RWPE2 (cell line): ENCODE data around the gene CGGBP1.
"Not testable (repeated sequence)": the region's sequence is repeated elsewhere in the genome, so short reads cannot be mapped to it uniquely, and the experiment has no call there.

Experiments
- ATAC-seq: fragments of 200-7000 bp; cut with Tn5 transposase; 3 replicates; pipeline ENCODE4 v1.9.1; 2021; ENCODE audit warnings: low read depth
- DNase-seq: peaks from one replicate; pipeline ENCODE4 v3.0.0-alpha.2; 2020; ENCODE audit warnings: low spot score
- H3K27ac ChIP-seq: fragments of 450-650 bp; 2 replicates; pipeline ENCODE4 v1.5.1; 2017; ENCODE audit warnings: mild to moderate bottlenecking; ENCODE audit not compliant: poor library complexity, severe bottlenecking
- H3K27me3 ChIP-seq: fragments of 250-450 bp; sonication (Bioruptor Pico); 2 replicates; pipeline ENCODE4 v1.5.1; 2021; ENCODE audit warnings: mild to moderate bottlenecking, moderate library complexity; ENCODE audit not compliant: insufficient read depth, poor library complexity, severe bottlenecking
- H3K36me3 ChIP-seq: fragments of 250-450 bp; sonication (Bioruptor Pico); 2 replicates; pipeline ENCODE4 v1.5.1; 2020; ENCODE audit warnings: low read depth, mild to moderate bottlenecking, moderate library complexity
- H3K4me1 ChIP-seq: fragments of 250-450 bp; sonication (Bioruptor Pico); 2 replicates; pipeline ENCODE4 v1.5.1; 2021; ENCODE audit warnings: mild to moderate bottlenecking, moderate library complexity; ENCODE audit not compliant: insufficient read depth, poor library complexity, severe bottlenecking
- H3K4me3 ChIP-seq: fragments of 250-450 bp; sonication (Bioruptor Pico); 2 replicates; pipeline ENCODE4 v1.5.1; 2021; ENCODE audit warnings: mild to moderate bottlenecking, moderate library complexity; ENCODE audit not compliant: severe bottlenecking
- H3K9me3 ChIP-seq: fragments of 250-450 bp; sonication (Bioruptor Pico); 2 replicates; pipeline ENCODE4 v1.5.1; 2021; ENCODE audit warnings: mild to moderate bottlenecking, moderate library complexity; ENCODE audit not compliant: severe bottlenecking
- TF ChIP-seq, protein P1 (sequence below): fragments of 450-650 bp; IDR thresholded peaks from one replicate; pipeline ENCODE4 v1.5.1; 2017; ENCODE audit warnings: mild to moderate bottlenecking, moderate library complexity; ENCODE audit not compliant: poor library complexity, severe bottlenecking

Gene CGGBP1

GRCh38 chr3:88019024-88019423 lies 39.8 kb downstream of the CGGBP1 start:
- H3K27me3 ChIP-seq, result no peaks in the 10 kb centered on the region
- H3K9me3 ChIP-seq, result no peaks in the 10 kb centered on the region
- DNase-seq (no peak), ATAC-seq (no peak)
- H3K4me3 ChIP-seq, result no peak overlapping the region
- TF ChIP-seq, protein P1, sequence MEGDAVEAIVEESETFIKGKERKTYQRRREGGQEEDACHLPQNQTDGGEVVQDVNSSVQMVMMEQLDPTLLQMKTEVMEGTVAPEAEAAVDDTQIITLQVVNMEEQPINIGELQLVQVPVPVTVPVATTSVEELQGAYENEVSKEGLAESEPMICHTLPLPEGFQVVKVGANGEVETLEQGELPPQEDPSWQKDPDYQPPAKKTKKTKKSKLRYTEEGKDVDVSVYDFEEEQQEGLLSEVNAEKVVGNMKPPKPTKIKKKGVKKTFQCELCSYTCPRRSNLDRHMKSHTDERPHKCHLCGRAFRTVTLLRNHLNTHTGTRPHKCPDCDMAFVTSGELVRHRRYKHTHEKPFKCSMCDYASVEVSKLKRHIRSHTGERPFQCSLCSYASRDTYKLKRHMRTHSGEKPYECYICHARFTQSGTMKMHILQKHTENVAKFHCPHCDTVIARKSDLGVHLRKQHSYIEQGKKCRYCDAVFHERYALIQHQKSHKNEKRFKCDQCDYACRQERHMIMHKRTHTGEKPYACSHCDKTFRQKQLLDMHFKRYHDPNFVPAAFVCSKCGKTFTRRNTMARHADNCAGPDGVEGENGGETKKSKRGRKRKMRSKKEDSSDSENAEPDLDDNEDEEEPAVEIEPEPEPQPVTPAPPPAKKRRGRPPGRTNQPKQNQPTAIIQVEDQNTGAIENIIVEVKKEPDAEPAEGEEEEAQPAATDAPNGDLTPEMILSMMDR, result no peak
- no peak overlapping the region for H3K27ac ChIP-seq
- H3K36me3 ChIP-seq, result no peaks in the 10 kb centered on the region
- H3K4me1 ChIP-seq, result no peaks in the 10 kb centered on the region

DNA sequence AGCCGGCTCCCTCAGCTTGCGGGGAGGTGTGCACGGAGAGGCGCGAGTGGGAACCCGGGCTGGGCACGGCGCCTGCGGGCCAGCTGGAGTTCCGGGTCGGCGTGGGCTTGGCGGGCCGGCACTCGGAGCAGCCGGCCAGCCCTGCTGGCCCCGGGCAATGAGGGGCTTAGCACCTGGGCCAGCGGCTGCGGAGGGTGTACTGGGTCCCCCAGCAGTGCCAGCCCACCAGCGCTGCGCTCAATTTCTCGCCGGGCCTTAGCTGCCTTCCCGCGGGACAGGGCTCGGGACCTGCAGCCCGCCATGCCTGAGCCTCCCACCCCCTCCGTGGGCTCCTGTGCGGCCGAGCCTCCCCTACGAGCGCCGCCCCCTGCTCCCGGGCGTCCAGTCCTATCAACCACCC lies 43.1 kb downstream of the CGGBP1 start:
- not testable (repeated sequence) for H3K4me3 ChIP-seq, H3K27ac ChIP-seq, H3K4me1 ChIP-seq, ATAC-seq, H3K27me3 ChIP-seq, DNase-seq, H3K36me3 ChIP-seq, H3K9me3 ChIP-seq

DNA sequence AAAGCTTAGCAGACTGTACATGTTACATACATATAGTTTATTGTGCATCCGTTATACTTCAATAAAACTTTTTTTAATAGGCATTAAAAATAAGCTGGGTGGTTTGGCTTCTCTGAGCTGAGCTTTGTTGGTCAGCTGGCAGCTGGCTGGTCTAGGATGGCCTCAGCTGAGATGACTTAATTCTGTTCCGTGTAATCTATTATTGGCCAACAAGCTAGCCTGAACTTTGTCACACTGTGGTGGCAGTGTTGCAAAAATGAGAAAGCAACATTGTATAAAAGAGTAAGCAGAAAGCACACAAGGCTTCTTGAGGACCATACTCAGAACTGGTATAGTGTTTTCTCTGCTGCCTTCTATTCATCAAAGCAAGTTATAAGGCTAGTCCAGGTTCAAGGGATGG lies 45.2 kb downstream of the CGGBP1 start:
- DNase-seq (no peak), ATAC-seq (no peak)
- TF ChIP-seq, protein P1, result no peak
- Histone ChIP-seq H3K4me3 (no peak overlapping the region), H3K9me3 (no peaks in the 10 kb centered on the region), H3K4me1 (no peaks in the 10 kb centered on the region), H3K27me3 (no peaks in the 10 kb centered on the region), H3K27ac (no peak overlapping the region), H3K36me3 (no peaks in the 10 kb centered on the region)

GRCh38 chr3:88010810-88011209 lies 48.0 kb downstream of the CGGBP1 start:
- DNase-seq (no peak), ATAC-seq (no peak)
- Histone ChIP-seq H3K9me3 (no peaks in the 10 kb centered on the region), H3K4me1 (no peaks in the 10 kb centered on the region), H3K27ac (no peak overlapping the region), H3K36me3 (no peaks in the 10 kb centered on the region), H3K27me3 (no peaks in the 10 kb centered on the region), H3K4me3 (no peak overlapping the region)
- TF ChIP-seq, protein P1, result no peak

DNA sequence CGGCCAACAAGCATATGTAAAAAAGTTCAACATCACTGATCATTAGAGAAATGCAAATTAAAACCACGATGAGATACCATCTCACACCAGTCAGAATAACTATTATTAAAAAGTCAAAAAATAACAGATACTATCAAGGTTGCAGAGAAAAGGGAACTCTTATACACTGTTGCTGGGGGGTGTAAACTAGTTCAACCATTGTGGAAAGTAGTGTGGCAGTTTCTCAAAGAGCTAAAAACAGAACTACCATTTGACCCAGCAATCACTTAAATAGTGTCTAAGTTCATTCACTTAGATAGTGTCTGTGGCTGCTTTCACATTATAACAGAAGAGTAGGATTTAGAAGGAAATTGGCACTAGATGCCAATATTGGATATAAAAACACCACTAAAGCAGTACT lies 49.7 kb downstream of the CGGBP1 start:
- no peak overlapping the region for H3K4me3 ChIP-seq
- no peak overlapping the region for H3K27ac ChIP-seq
- ATAC-seq, result no peak
- no peaks in the 10 kb centered on the region for H3K9me3 ChIP-seq
- DNase-seq, result no peak
- no peaks in the 10 kb centered on the region for H3K36me3 ChIP-seq
- TF ChIP-seq, protein P1, result no peak
- H3K4me1 ChIP-seq, result no peaks in the 10 kb centered on the region
- H3K27me3 ChIP-seq, result no peaks in the 10 kb centered on the region
